ENCODE results near the gene SEMA4B.

DNA sequence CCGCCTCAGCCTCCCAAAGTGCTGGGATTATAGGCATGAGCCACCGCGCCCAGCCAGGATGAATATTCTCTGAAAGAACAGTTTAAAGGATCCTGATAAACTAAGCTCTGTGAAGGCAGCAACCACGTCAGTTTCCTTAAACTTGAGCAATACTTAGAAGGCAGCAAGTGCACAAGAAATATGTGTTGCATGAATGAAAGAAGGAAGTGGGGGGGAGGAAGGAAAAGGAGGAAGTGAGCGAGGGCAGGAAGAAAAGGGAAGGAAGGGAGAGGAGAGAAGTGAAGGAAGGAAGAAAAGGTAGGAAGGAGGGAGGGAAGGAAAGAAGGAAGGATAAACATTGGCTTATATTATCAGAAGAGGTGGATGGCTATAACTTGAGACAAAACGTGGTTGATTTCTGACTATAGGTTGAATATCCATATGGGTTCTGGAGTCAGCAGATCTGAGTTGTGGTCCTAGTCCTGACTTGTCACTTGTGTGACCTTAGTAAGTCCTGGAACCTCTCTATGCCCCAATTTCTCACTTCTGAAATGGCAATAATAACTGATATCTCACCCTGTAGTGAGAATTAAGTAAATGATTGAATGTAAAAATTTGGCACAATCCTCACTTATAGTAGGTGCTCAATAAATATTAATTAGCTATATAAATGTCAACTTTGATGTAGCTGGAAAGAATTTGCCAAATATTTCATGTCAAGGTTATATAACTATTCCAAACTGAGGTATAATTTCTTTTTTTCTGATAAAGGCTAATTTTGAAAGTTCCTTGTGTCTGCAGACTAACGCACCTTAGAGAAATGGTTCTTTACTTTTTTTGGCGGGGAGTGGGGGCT, 12.0 kb upstream of the SEMA4B start:
- TF ChIP-seq, protein P1, sequence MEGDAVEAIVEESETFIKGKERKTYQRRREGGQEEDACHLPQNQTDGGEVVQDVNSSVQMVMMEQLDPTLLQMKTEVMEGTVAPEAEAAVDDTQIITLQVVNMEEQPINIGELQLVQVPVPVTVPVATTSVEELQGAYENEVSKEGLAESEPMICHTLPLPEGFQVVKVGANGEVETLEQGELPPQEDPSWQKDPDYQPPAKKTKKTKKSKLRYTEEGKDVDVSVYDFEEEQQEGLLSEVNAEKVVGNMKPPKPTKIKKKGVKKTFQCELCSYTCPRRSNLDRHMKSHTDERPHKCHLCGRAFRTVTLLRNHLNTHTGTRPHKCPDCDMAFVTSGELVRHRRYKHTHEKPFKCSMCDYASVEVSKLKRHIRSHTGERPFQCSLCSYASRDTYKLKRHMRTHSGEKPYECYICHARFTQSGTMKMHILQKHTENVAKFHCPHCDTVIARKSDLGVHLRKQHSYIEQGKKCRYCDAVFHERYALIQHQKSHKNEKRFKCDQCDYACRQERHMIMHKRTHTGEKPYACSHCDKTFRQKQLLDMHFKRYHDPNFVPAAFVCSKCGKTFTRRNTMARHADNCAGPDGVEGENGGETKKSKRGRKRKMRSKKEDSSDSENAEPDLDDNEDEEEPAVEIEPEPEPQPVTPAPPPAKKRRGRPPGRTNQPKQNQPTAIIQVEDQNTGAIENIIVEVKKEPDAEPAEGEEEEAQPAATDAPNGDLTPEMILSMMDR (IDR thresholded peaks at IDR 0.05), result no peak
- no peak for TF ChIP-seq POLR2A (IDR thresholded peaks at IDR 0.05)
